NCI-H524 treated with DMSO at 0.1 percent for 48 hours (cell line): ENCODE results near the gene GPR83.
"Not testable (repeated sequence)": the region's sequence is repeated elsewhere in the genome, so short reads cannot be mapped to it uniquely, and the experiment has no call there.

Experiments
- DNase-seq: peaks from one replicate; lab custom pipeline; 2025; lab: John Stamatoyannopoulos, UW

The GPR83 gene

DNA sequence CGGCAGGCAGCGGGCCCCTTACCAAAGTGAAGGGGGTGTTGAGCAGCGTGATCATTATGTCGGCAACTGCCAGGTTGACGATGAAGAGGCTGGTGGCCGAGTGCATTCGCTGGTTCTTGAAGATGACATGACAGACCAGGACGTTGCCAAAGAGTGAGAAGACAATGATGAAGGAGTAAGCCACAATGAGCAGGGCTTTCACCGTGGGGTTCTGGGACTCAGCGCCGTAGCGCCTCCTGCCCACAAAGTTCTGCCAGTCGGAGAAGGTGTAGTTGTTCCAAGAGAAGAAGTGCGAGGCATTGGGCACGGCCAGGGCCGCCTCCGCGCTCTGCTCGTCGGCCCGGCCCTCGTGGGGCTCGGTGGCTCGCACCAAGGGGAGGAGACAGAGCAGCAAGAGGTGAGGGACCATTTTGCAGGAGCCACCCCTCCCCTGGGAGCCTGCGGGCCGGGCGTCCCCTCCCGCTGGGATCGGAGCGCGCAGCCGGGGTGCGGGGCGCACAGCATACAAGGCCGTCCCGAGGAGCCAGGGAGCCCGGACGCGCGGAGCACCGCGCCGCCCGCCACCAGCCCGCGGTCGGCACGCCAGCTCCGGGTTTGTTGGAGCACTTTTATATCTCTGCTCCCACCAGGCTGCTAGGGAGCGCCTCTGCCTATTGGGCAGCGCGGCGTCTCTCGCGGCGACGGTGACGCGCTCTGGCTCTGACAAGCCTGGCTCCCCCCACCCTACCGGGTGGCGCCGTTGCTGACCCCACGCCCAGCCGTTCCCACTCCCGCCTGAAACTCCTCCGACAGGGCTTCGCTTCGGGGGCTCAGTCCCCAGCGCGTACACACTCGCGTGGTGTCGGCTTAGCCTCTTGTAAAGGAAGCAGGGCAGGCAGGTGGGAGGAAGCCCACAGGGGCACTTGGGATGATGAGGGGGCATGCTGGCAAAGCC lies at the start of gene GPR83:
Gene GPR83, minus strand, starts transcription at position 581 of the 934 bp plus-strand sequence. Its CDS starts 172 bp downstream, at position 409.
- no peak for DNase-seq

DNA sequence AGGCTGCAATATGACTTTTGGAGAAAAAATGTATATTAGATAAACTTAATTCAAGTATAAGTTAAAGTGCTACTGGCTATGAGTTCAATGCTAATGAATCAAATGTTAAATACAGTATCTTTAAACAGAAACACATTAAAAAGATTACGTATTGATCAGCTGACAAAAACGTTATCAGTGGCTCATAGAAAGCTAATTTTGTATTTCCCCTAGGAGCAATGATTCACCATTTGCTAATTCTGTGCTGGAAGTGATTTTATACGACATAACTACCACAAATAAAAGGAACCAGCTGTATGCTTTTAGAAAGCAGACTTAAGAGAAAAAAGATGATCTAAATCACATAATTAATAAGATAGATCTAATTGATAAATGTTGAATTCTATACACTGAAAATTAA lies 48.8 kb upstream of the GPR83 start:
- no peak for DNase-seq

GRCh38 chr11:94449437-94449836 lies 48.2 kb upstream of the GPR83 start:
- DNase-seq, result no peak

DNA sequence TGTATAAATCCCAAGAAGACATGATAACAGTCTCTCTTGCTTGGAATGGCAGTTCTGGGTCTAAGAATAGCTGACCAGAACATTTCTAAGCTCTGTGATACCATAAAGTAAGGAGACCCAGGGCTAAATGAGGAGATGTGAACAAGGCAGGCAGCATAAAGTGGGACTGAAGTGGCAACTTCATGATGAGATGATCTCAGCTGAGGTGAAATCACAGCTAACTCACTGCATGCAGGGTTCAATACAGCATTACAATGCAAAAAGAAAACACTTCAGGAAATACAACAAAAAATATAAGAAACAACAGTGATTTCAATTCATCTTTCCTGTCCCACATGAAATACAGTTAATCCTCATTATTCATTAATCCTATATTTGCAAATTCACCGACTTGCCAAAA lies 47.8 kb upstream of the GPR83 start:
- DNase-seq, result no peak

DNA sequence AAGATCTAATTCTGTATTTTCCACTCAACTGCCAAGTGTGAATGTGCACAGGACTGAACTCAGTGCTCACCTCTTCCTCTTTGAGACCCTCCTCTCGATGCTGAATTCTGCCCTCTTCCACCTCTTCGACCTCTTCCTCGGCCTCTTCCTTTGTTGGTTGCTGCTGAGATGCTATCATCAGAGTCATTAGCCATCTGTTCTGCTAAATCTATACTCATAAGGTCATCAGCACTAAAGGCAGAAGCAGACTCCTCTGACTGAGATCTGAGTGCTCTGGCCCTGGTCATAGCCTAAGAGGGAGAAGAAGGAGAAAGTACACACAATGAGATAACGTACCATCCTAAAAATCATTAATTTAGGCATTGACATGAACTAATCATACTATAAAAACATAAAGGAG lies 45.9 kb upstream of the GPR83 start:
- no peak for DNase-seq

DNA sequence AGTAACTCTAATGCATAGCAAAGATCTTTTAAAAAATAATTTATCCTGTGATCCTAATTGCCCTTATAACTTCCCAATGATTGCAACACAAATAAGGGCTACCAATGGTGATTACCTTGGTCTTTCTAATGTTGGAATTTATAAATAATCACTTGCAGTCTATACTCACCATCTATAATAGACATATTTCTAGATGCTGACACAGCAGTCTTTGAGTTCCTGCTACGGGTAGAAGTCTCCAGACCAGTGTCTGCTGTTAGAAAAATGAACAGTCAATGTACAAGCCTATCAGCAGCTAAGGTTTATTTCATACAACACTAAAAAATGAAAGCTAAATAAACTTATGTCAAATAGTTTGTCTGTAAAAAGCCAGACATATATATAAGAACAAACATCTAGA lies 44.4 kb upstream of the GPR83 start:
- DNase-seq, result no peak

DNA sequence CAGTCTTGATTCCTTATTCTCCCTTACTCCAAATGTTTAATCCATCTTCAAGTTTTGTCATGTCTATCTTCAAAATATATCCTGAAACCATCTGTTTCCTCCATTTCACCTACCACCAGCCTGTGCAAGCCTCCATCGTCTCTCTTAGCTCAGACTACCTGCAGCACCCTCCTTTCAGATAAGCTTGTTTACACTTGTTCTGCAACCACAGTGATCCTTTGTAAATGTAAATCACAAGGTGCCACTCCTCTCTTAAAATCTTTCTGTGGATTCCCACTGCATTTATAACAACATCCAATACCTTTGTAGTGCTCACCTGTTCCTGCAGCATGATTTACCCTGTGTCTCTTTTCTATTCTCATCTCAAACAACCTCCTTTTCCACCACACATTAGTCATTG lies 31.8 kb upstream of the GPR83 start:
- no peak for DNase-seq

GRCh38 chr11:94424662-94425061 lies 23.4 kb upstream of the GPR83 start:
- no peak for DNase-seq

DNA sequence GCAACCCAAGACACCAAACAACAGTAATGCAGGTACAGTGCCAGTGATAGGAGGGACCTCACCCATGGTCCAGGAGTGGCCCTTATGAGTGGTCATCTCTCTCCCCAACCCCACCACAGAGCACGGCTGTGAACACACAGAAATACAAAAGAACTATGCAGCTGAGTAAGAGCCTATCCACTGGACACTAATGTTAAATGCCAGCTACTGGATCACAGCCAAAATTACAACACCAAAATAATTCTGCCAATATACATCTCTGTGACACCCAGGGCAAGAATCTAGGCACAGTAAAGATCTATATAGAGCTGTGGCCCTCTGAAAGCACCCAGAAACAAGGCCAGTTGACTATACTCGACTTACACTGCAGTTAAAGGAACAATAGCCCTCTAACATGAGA lies 22.8 kb upstream of the GPR83 start:
- no peak for DNase-seq

GRCh38 chr11:94423507-94423906 lies 22.3 kb upstream of the GPR83 start:
- no peak for DNase-seq

DNA sequence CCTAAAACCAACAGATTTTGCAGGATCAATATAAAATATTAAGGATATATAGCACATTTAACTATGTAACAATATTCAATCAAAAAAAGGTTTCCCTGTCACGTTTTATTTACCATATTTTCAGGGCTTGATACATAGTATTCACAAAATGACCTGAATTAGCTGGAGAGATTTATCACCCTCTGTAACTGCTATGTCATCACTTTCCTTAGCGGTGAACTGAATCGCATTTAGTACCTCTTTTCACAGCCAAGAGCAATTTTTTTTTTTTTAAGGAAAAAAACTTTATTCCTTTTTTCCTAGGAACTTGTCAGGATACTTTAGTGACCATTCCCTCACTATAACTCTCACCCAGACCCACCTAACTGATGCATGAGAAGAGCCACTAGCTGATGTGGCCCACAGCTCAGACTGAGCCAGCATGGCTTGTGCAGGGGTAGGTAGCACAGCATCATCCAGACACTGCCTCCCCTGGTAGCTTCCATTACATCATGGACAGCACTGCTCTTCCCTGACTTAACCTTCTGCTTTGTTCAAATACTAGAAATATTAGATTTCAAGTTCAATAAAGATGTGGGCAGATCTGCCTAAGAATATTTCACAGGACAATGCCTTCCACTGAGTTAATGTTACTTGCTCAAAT lies 17.0 kb upstream of the GPR83 start:
- DNase-seq, result no peak

GRCh38 chr11:94417386-94417987 lies 16.3 kb upstream of the GPR83 start:
- DNase-seq, result no peak

DNA sequence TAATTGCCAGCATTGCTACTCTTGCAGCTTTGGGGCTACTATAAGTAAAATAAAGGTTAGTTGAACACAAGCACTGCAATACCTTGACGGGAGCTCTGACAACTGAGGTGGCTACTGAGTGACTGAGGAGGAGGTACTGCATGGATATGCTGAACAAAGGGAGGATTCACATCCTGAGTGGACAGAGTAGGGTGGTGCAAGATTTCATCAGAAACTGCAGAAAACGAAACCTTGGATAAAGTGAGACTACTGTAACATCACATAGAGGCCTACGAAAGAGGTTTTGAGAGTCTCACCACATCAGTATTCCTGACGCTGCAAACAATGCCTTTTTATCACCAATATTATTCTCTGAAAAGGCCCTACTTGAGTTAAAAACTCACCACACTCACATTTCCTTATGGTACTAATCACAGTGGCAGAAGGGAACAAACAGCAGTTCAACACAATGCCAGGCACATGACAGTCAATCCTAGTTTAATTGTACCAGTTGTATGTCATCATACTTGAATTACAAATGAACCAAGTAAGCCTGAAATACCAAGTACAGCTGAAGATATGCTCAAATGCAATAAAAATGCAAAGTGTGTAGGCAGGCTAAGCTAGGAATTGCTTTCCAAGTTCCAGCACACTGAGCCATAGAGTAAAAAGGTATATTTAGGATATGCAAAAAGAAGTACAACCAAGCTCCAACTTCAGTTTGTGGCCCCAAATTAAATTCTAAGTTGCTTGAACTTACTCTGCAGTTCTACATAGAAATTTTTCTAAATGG lies 4.0 kb upstream of the GPR83 start:
- no peak for DNase-seq

GRCh38 chr11:94402355-94402754 lies 1.1 kb upstream of the GPR83 start:
- no peak for DNase-seq

GRCh38 chr11:94401773-94402265 lies 600 bp upstream of the GPR83 start:
- no peak for DNase-seq

DNA sequence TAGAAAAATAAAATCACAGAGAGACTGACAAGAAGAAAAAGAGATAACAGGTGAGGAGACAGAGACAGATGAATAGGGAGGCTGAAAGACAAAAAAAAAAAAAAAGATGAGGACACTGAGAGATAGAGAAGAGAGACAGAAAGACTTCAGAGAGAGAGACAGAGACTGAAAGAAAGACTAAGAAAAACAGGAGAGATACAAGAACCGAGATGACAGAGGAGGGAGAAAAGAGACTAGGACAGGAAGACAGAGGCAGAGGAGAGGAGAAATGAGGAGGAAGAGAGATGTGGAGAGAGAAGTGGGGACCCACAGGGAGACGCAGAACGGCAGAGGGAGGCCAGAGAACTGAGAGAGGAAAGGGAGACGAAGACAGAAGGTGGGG lies 771 bp downstream of the GPR83 start:
- no peak for DNase-seq

- no peak for DNase-seq
These were observed 1.2 kb downstream of the GPR83 start for GRCh38 chr11:94400050-94400449.

DNA sequence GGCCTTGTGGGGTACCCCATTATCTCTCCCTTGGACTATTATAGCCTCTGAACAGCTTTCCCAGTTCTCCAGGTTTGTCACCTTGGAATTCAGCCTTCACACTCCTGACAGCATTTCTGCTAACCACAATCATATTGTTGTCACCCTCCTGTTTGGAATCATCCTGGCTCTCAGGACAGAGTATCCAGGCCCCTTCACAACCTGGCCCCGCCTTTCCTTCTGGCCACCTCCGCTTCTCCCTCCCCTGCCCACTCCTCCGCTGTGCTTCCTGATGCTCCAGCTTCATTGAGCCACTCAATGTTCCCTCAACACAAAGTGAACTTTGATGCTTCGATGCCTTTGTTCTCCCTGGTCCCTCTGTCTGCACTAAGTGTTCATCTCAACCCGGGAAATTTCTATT lies 3.1 kb downstream of the GPR83 start:
- no peak for DNase-seq

GRCh38 chr11:94396282-94396681 lies 4.9 kb downstream of the GPR83 start:
- no peak for DNase-seq

- DNase-seq, result not testable (repeated sequence)
These were observed 9.3 kb downstream of the GPR83 start for GRCh38 chr11:94391937-94392336.

DNA sequence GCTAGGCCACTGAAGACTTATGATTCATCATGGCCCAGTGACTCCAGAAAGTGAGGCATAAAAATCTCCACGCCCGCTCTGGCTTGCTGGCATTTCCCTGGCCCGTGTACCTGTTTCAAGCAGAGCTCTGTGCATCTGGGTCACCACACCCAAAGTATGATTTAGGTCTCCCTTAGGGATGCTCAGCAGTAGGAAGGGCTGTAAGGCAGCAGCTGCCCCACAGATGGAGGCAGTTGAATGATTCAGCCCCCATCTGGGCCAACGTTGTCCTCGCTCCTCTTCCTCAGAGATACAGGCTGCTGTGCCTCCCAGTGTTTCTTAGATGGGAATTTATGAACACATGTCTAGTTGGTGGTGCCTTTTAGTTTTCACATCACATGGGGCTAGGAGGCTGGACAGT lies 21.6 kb downstream of the GPR83 start:
- no peak for DNase-seq

DNA sequence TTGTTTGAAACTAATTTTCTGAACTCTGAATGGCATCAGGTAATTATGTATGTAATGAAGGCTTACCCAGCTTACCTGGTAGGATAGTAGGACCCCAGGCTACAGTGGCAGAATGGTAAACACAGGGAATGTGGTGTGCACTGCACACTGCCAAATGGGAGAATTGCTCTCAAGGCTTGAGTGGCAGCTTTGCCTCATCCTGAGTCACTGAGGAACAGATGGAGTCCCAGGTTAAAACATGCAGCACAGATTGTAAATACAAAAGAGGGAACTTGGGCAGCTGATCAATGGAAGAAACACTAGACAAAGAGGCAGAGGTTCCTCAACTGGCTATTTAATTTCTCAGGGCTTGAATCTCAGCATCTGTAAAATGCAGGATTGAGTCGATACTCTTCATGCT lies 24.4 kb downstream of the GPR83 start:
- no peak for DNase-seq
